H1 (cell line): Measurements from ENCODE around the gene LHFPL3. TPM values are rescaled to one million over a fixed set of nuclear protein-coding genes. Genes with fewer than 3 reads are reported as not detected.

Experiments
- CTCF ChIA-PET: fragments of 300-600 bp; sonication (Branson Sonifier 250); formaldehyde crosslinking; loops from one replicate; lab custom pipeline; 2021; ENCODE audit not compliant: partially characterized antibody; lab: Charles Lee
- POLR2A ChIA-PET: fragments of 300-600 bp; sonication (Branson Sonifier 250); formaldehyde crosslinking; loops from one replicate; lab custom pipeline; 2021; ENCODE audit warnings: inconsistent platforms; ENCODE audit not compliant: partially characterized antibody; lab: Charles Lee
- DNase-seq, 2 experiments: peaks; one replicate each; pipeline versions ENCODE4 v3.0.0 to v3.0.0-alpha.2; 2010 to 2022; ENCODE audit warnings: low spot score in 2 of 2, low read depth in 1 of 2, mixed read lengths in 1 of 2
- FAIRE-seq: peaks from 2 replicates; lab custom pipeline; 2011; peaks lifted over from hg19 to GRCh38; lab: Jason Lieb, UNC
- H2AFZ ChIP-seq: 2 replicates; pipeline ENCODE4 v1.8.1; 2012; ENCODE audit warnings: low read length, inconsistent platforms
- H2AK5ac ChIP-seq: 2 replicates; pipeline ENCODE4 v1.6.1; 2013; ENCODE audit warnings: low read depth, low read length
- H2BK120ac ChIP-seq: replicated peaks from 2 replicates; pipeline ENCODE3; 2013; ENCODE audit warnings: low read depth, low read length, inconsistent platforms
- H2BK12ac ChIP-seq: 2 replicates; pipeline ENCODE4 v1.6.1; 2013; ENCODE audit warnings: low read depth, low read length
- H2BK15ac ChIP-seq: 2 replicates; pipeline ENCODE4 v1.6.1; 2013; ENCODE audit warnings: low read length
- H2BK20ac ChIP-seq: 2 replicates; pipeline ENCODE4 v1.6.1; 2013; ENCODE audit warnings: low read length
- H2BK5ac ChIP-seq: 2 replicates; pipeline ENCODE4 v1.6.1; 2013; ENCODE audit warnings: low read depth, low read length
- H3K14ac ChIP-seq: 2 replicates; pipeline ENCODE4 v1.6.1; 2013; ENCODE audit warnings: inconsistent platforms; ENCODE audit not compliant: insufficient read length
- H3K18ac ChIP-seq: 2 replicates; pipeline ENCODE4 v1.6.1; 2013; ENCODE audit warnings: low read length; ENCODE audit errors: extremely low read depth
- H3K23ac ChIP-seq: 2 replicates; pipeline ENCODE4 v1.6.1; 2013; ENCODE audit warnings: inconsistent platforms; ENCODE audit not compliant: insufficient read length
- H3K23me2 ChIP-seq: 2 replicates; pipeline ENCODE4 v1.6.1; 2013; ENCODE audit warnings: low read depth, low read length
- H3K27ac ChIP-seq: 2 replicates; pipeline ENCODE4 v1.6.1; 2011; ENCODE audit warnings: low read depth, low read length, inconsistent platforms
- H3K27me3 ChIP-seq, 4 experiments: replicated peaks in 1 of 4; 1 replicate in 1 of 4; 2 replicates in 3 of 4; pipeline versions ENCODE4 v1.6.1 to v1.8.1; 2011 to 2013; ENCODE audit warnings: low read length in 3 of 4, mild to moderate bottlenecking in 3 of 4, inconsistent platforms in 2 of 4, mixed read lengths in 2 of 4, moderate library complexity in 1 of 4; ENCODE audit not compliant: control insufficient read depth in 3 of 4, insufficient read depth in 3 of 4; ENCODE audit errors: extremely low read depth in 1 of 4
- H3K36me3 ChIP-seq, 4 experiments: 2 replicates each; pipeline versions ENCODE4 v1.6.1 to v1.8.1; 2011 to 2013; ENCODE audit warnings: mild to moderate bottlenecking in 4 of 4, low read length in 3 of 4, moderate library complexity in 2 of 4, control low read depth in 1 of 4, inconsistent platforms in 1 of 4; ENCODE audit not compliant: insufficient read depth in 4 of 4, control insufficient read depth in 2 of 4
- H3K4ac ChIP-seq: replicated peaks from 2 replicates; pipeline ENCODE3; 2013; ENCODE audit warnings: low read length, low read depth, mixed read lengths, inconsistent platforms; ENCODE audit not compliant: insufficient read length
- H3K4me1 ChIP-seq, 4 experiments: replicated peaks in 1 of 4; 1 replicate in 1 of 4; 2 replicates in 3 of 4; pipeline versions ENCODE4 v1.6.1 to v1.8.1; 2011 to 2013; ENCODE audit warnings: low read length in 3 of 4, inconsistent platforms in 2 of 4, mixed read lengths in 1 of 4; ENCODE audit not compliant: insufficient read depth in 4 of 4, control insufficient read depth in 3 of 4
- H3K4me2 ChIP-seq, 2 experiments: 2 replicates each; pipeline versions ENCODE4 v1.6.1 to v1.8.1; 2011 to 2013; ENCODE audit warnings: low read depth in 2 of 2, low read length in 2 of 2, control low read depth in 1 of 2, inconsistent platforms in 1 of 2, mild to moderate bottlenecking in 1 of 2; ENCODE audit not compliant: insufficient read depth in 1 of 2
- H3K4me3 ChIP-seq, 4 experiments: fragments of 200-600, 300-600 bp in 1 of 4; sonication (generic), shearing (Covaris generic), sonication (Bioruptor Twin) in 1 of 4; 2 replicates each; pipeline versions ENCODE4 v1.5.1 to v1.8.1; 2011 to 2016; ENCODE audit warnings: low read length in 4 of 4, low read depth in 3 of 4, control low read depth in 2 of 4, inconsistent platforms in 2 of 4, mild to moderate bottlenecking in 2 of 4, mixed read lengths in 1 of 4, moderate library complexity in 1 of 4; ENCODE audit not compliant: insufficient read depth in 2 of 4; ENCODE audit errors: extremely low read depth in 1 of 4
- H3K56ac ChIP-seq: replicated peaks from 2 replicates; pipeline ENCODE3; 2013; ENCODE audit warnings: low read depth, mild to moderate bottlenecking, mixed read lengths, low read length, inconsistent platforms; ENCODE audit not compliant: insufficient read length
- H3K79me1 ChIP-seq: 2 replicates; pipeline ENCODE4 v1.6.1; 2013; ENCODE audit warnings: low read depth, low read length, control low read depth
- H3K79me2 ChIP-seq, 2 experiments: 2 replicates each; pipeline versions ENCODE4 v1.6.1 to v1.8.1; 2012 to 2013; ENCODE audit warnings: low read length in 2 of 2, mild to moderate bottlenecking in 2 of 2, inconsistent platforms in 1 of 2; ENCODE audit not compliant: insufficient read depth in 2 of 2, control insufficient read depth in 1 of 2
- H3K9ac ChIP-seq, 4 experiments: replicated peaks in 1 of 4; 1 replicate in 1 of 4; 2 replicates in 3 of 4; pipeline versions ENCODE4 v1.6.1 to v1.8.1; 2011 to 2013; ENCODE audit warnings: low read depth in 3 of 4, low read length in 3 of 4, control low read depth in 2 of 4, mild to moderate bottlenecking in 2 of 4, moderate library complexity in 2 of 4, inconsistent platforms in 1 of 4; ENCODE audit errors: extremely low read depth in 1 of 4
- H3K9me3 ChIP-seq, 2 experiments: 2 replicates each; pipeline versions ENCODE4 v1.6.1 to v1.8.1; 2012 to 2013; ENCODE audit warnings: mild to moderate bottlenecking in 2 of 2, moderate library complexity in 2 of 2, control low read depth in 1 of 2, inconsistent platforms in 1 of 2, low read depth in 1 of 2, low read length in 1 of 2, mixed read lengths in 1 of 2; ENCODE audit not compliant: insufficient read depth in 2 of 2
- H4K20me1 ChIP-seq, 2 experiments: replicated peaks in 1 of 2; 2 replicates each; pipeline versions ENCODE3 to v1.8.1; 2011 to 2013; ENCODE audit warnings: inconsistent platforms in 2 of 2, low read length in 2 of 2, mild to moderate bottlenecking in 1 of 2; ENCODE audit not compliant: insufficient read depth in 2 of 2, control insufficient read depth in 1 of 2
- H4K5ac ChIP-seq: 2 replicates; pipeline ENCODE4 v1.6.1; 2013; ENCODE audit warnings: low read length, low read depth, mixed read lengths, inconsistent platforms; ENCODE audit not compliant: insufficient read length
- H4K8ac ChIP-seq: 2 replicates; pipeline ENCODE4 v1.8.0; 2013; ENCODE audit warnings: mild to moderate bottlenecking, moderate library complexity, low read length, inconsistent platforms; ENCODE audit not compliant: insufficient read depth; ENCODE audit errors: extremely low read depth
- H4K91ac ChIP-seq: replicated peaks from 2 replicates; pipeline ENCODE3; 2013; ENCODE audit warnings: low read length, mixed read lengths, inconsistent platforms; ENCODE audit not compliant: insufficient read length
- CBX5 ChIP-seq: fragments of 300-800, 300-1000 bp; sonication (generic); IDR thresholded peaks from 2 replicates; pipeline ENCODE4 v1.7.1; 2016; ENCODE audit warnings: antibody characterized with exemption, low read length, low read depth
- CEBPB ChIP-seq: IDR thresholded peaks from 2 replicates; pipeline ENCODE4 v1.6.1; 2012; ENCODE audit warnings: low read depth, low read length
- CHD1 ChIP-seq: IDR thresholded peaks from 2 replicates; pipeline ENCODE4 v1.6.1; 2012; ENCODE audit warnings: low read depth, low read length, improper control_type of control experiment
- EP300 ChIP-seq, 2 experiments: IDR thresholded peaks; 1 replicate in 1 of 2; 2 replicates in 1 of 2; pipeline ENCODE4 v1.6.1; 2011 to 2012; ENCODE audit warnings: low read depth in 2 of 2, low read length in 2 of 2, mild to moderate bottlenecking in 2 of 2, borderline replicate concordance in 1 of 2, inconsistent platforms in 1 of 2, moderate library complexity in 1 of 2
- KDM4A ChIP-seq: IDR thresholded peaks from one replicate; pipeline ENCODE4 v1.7.1; 2012; ENCODE audit warnings: low read depth, mild to moderate bottlenecking, moderate library complexity, low read length, inconsistent platforms; ENCODE audit not compliant: severe bottlenecking
- POLR2AphosphoS5 ChIP-seq: IDR thresholded peaks from 2 replicates; pipeline ENCODE4 v1.6.1; 2011; ENCODE audit warnings: low read depth, low read length
- RFX5 ChIP-seq: IDR thresholded peaks from 2 replicates; pipeline ENCODE4 v1.6.1; 2011; ENCODE audit warnings: low read depth, low read length, improper control_type of control experiment, borderline replicate concordance
- SP4 ChIP-seq: IDR thresholded peaks from 2 replicates; pipeline ENCODE4 v1.6.1; 2012; ENCODE audit warnings: low read length, inconsistent platforms
- polyA plus RNA-seq, 7 experiments: library from polyadenylated mRNA; depleted of rRNA in 3 of 7; stranded (reverse) in 5 of 7; unstranded in 2 of 7; fragments of >200 nt in 5 of 7; fragments of 200-250 nt in 2 of 7; gene quantifications; 1 replicate in 5 of 7; 2 replicates in 1 of 7; 4 replicates in 1 of 7; pipeline versions ENCODE4 v1.2.1 to v1.2.3, GENCODE V29; 2011 to 2013; ENCODE audit warnings: missing spikeins in 2 of 7, mixed read lengths in 2 of 7
- total RNA-seq: library from RNA; stranded (reverse); fragmentation: NEBNext Ultra II Directional; extraction: Animal tissue kit (Norgen Biotek cat#: 25700); gene quantifications from 2 replicates; pipeline ENCODE4 v1.2.1, GENCODE V29; 2021

LHFPL3 gene
- total and polyA plus RNA-seq, 2 of the 8 experiments (the other 6 are each of a cell fraction or from before 2014, with no cell fraction given), result 0.24 to 0.50 TPM

DNA sequence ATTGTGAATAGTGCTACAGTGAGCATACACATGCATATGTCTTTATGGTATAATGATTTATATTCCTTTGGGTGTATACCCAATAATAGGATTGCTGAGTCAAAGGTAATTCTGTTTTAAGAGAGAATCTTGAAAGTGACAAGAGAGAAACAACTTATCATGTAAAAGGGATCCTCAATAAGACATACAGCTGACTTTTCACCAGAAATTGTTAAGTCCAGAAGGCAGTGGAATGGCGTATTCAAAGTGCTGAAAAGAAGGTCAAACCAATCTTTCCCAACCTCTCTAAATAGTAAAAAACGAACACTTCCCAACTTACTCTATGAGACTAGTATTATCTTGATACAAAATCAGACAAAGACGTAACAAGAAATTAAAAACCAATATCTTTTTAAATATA, 59.8 kb downstream of the LHFPL3 start (continued):
- no peak for TF ChIP-seq CBX5
- TF ChIP-seq, all 59 proteins: peak for 0

DNA sequence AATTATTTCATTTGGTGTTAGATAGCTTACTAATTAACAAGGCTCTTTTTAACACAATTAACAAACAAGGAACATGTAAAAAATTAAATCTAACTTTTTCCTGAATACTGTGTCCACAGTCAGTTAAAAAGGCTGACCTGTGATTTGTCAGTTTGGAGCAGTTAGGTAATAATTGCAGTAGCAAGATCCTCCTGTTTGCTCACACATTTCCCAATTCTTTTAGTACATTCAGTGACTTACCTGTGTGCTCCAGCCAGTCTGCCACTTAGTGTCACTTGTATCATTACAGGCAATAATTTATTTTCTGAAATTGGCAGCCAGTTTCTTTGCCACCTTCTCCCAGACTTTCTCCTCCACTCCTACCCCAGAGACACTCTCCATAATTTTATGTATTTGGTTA, 66.8 kb downstream of the LHFPL3 start:
- H2BK12ac ChIP-seq, result no peak overlapping the region
- no peak for DNase-seq
- no peaks in the 10 kb centered on the region for H3K4me1 ChIP-seq
- H2BK120ac ChIP-seq, result no peak overlapping the region
- H2BK20ac ChIP-seq, result no peak overlapping the region
- no peak overlapping the region; the same call in 1 of the 2 replicates for H2AFZ ChIP-seq
- no peak overlapping the region for H3K9ac ChIP-seq
- H3K14ac ChIP-seq, result no peak overlapping the region
- no peaks in the 10 kb centered on the region for H3K9me3 ChIP-seq
- ChIA-PET CTCF (interaction anchor here (0.6 kb wide), 1 partner anchor 17 kb away, joined by 3 read pairs; no protein-coding TSS in a partner anchor), POLR2A (no interaction called here)
- no peak overlapping the region for H4K5ac ChIP-seq
- H3K4me2 ChIP-seq, result no peak overlapping the region
- no peak for FAIRE-seq
- H3K27ac ChIP-seq, result no peak overlapping the region
- H3K79me2 ChIP-seq, result no peaks in the 10 kb centered on the region
- H3K18ac ChIP-seq, result no peak overlapping the region
- H3K56ac ChIP-seq, result no peak overlapping the region
- TF ChIP-seq CHD1 (no peak), SP4 (no peak), POLR2AphosphoS5 (no peak), CEBPB (no peak), EP300 (IDR thresholded peaks at IDR 0.05; ENCODE audit: borderline replicate concordance in 1 of 2, low read depth in 2 of 2, low read length in 2 of 2) (no peak), RFX5 (no peak), KDM4A (no peak)
- no peak overlapping the region for H2BK15ac ChIP-seq
- no peak overlapping the region for H2BK5ac ChIP-seq
- no peaks in the 10 kb centered on the region for H3K36me3 ChIP-seq
- no peak overlapping the region for H2AK5ac ChIP-seq
- no peak overlapping the region for H4K91ac ChIP-seq
- H3K4ac ChIP-seq, result no peak overlapping the region
- H3K23me2 ChIP-seq, result no peaks in the 10 kb centered on the region
- H3K27me3 ChIP-seq, result no peaks in the 10 kb centered on the region
- H3K23ac ChIP-seq, result no peak overlapping the region
- no peaks in the 10 kb centered on the region for H4K20me1 ChIP-seq
- no peak overlapping the region for H3K4me3 ChIP-seq
- H4K8ac ChIP-seq, result no peak overlapping the region
- no peaks in the 10 kb centered on the region for H3K79me1 ChIP-seq
